Testis (tissue), 5 donors: Measurements from ENCODE around the gene SPATA7. TPM values are rescaled to one million over a fixed set of nuclear protein-coding genes. Genes with fewer than 3 reads are reported as not detected.

ENCODE experiments used
- DNase-seq: peaks from one replicate; pipeline ENCODE4 v3.0.0-alpha.2; 2019
- H3K27ac ChIP-seq, 2 donors: fragments of 200-600 bp; sonication (generic); one replicate each; pipeline ENCODE4 v1.5.1; 2019
- H3K27me3 ChIP-seq: fragments of 200-600 bp; sonication (generic); one replicate; pipeline ENCODE4 v1.5.1; 2019
- H3K36me3 ChIP-seq: fragments of 200-600 bp; sonication (generic); one replicate; pipeline ENCODE4 v1.5.1; 2017; ENCODE audit warnings: low read depth; ENCODE audit errors: missing control alignments
- H3K4me1 ChIP-seq: fragments of 200-600 bp; sonication (generic); one replicate; pipeline ENCODE4 v1.5.1; 2019
- H3K4me3 ChIP-seq, 2 donors: fragments of 200-600 bp; sonication (generic); one replicate each; pipeline ENCODE4 v1.5.1; 2017 to 2019
- H3K9me3 ChIP-seq: fragments of 200-600 bp; sonication (generic); one replicate; pipeline ENCODE4 v1.5.1; 2017
- CTCF ChIP-seq, 3 experiments: fragments of 450-650 bp in 2 of 3; fragments of 200-600 bp in 1 of 3; sonication (generic) in 1 of 3; IDR thresholded peaks; one replicate each; pipeline ENCODE4 v1.5.1; 2016 to 2019; ENCODE audit warnings: antibody characterized with exemption in 3 of 3, mild to moderate bottlenecking in 2 of 3, moderate library complexity in 1 of 3
- POLR2A ChIP-seq: fragments of 450-650 bp; IDR thresholded peaks from one replicate; pipeline ENCODE4 v1.6.1; 2017; ENCODE audit warnings: antibody characterized with exemption, mild to moderate bottlenecking, moderate library complexity
- WGBS, 2 donors: methylation state at CpG; one replicate each; pipeline ENCODE4 v1.1.5; 2018; 5-methylcytosine and 5-hydroxymethylcytosine counted together
- intact Hi-C: fragments of 100-400 bp; cut with DNase I; formaldehyde crosslinking; loops from one replicate; pipeline ENCODE4 v1.15.1; 2023; ENCODE audit warnings: low total_unique reads
- long read RNA-seq, 2 donors: transcript quantifications; one replicate each; lab custom pipeline, GENCODE V29; 2026
- polyA plus RNA-seq: library from polyadenylated mRNA; stranded (reverse); fragments of 350-450 nt; fragmentation: Illumina TruSeq; extraction: RNeasy Lipid Tissue Mini Kit (QIAGEN cat#74804); gene quantifications from one replicate; pipeline ENCODE4 v1.2.3, GENCODE V29; 2014; ENCODE audit warnings: low read depth, low replicate concordance; ENCODE audit not compliant: insufficient read depth
- total RNA-seq, 2 donors: library from RNA; depleted of rRNA; stranded (reverse); fragments of >200 nt; gene quantifications; one replicate each; pipeline ENCODE4 v1.2.3, GENCODE V29; 2016

SPATA7 gene, protein sequence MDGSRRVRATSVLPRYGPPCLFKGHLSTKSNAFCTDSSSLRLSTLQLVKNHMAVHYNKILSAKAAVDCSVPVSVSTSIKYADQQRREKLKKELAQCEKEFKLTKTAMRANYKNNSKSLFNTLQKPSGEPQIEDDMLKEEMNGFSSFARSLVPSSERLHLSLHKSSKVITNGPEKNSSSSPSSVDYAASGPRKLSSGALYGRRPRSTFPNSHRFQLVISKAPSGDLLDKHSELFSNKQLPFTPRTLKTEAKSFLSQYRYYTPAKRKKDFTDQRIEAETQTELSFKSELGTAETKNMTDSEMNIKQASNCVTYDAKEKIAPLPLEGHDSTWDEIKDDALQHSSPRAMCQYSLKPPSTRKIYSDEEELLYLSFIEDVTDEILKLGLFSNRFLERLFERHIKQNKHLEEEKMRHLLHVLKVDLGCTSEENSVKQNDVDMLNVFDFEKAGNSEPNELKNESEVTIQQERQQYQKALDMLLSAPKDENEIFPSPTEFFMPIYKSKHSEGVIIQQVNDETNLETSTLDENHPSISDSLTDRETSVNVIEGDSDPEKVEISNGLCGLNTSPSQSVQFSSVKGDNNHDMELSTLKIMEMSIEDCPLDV
- total RNA-seq = 100 to 1,000 TPM in 1 of 2 donors, 10 to 100 TPM in 1; 54.8 to 113 TPM
- polyA plus RNA-seq = 87.3 TPM
- long read RNA-seq, donor 1, partial matches to known transcripts = 0 of 6 reads
- long read RNA-seq, donor 1, other reads (novel, unspliced or antisense) = 0 of 6 reads
- long read RNA-seq, donor 2 = 0 reads

- intact Hi-C loops = loop anchor here (10.0 kb wide), 1 partner anchor 169 kb away; the partner anchor contains the start of gene PTPN21
- H3K36me3 ChIP-seq = no peaks in the 10 kb centered on the region
- TF ChIP-seq POLR2A (peak; percentile 23), CTCF (IDR thresholded peaks at IDR 0.05) (peak in 1 of 3 experiments; percentile 26)
These were observed at the start of gene SPATA7 for GRCh38 chr14:88385212-88386101. Gene SPATA7, plus strand, starts transcription at chr14:88385657. Its CDS starts 162 bp downstream, at chr14:88385819.

GRCh38 chr14:88340357-88340756 lies 45.1 kb upstream of the SPATA7 start:
- intact Hi-C loops = no loop called here
- Histone ChIP-seq H3K36me3 (no peaks in the 10 kb centered on the region), H3K4me3 (no peak overlapping the region), H3K27ac (no peak overlapping the region), H3K27me3 (no peaks in the 10 kb centered on the region), H3K4me1 (no peaks in the 10 kb centered on the region), H3K9me3 (no peaks in the 10 kb centered on the region)
- TF ChIP-seq CTCF (IDR thresholded peaks at IDR 0.05) = no peak
- no peak for TF ChIP-seq POLR2A
- DNase-seq = no peak

More at GRCh38 chr14:88385212-88386101, at the start of gene SPATA7:
- H3K9me3 ChIP-seq = no peaks in the 10 kb centered on the region
- 0 to 1% methylated on average over 17 to 46 of the region's 50 CpGs for WGBS, 2 donors
- peak within 1 kb of the TSS; percentile 75 to 79 for H3K4me3 ChIP-seq
- peak within 1 kb of the TSS; percentile 81 to 87 for H3K27ac ChIP-seq
- peak; percentile 99 for DNase-seq
- no peaks in the 10 kb centered on the region for H3K27me3 ChIP-seq
- peaks cover 13% of the 10 kb centered on the region for H3K4me1 ChIP-seq

DNA sequence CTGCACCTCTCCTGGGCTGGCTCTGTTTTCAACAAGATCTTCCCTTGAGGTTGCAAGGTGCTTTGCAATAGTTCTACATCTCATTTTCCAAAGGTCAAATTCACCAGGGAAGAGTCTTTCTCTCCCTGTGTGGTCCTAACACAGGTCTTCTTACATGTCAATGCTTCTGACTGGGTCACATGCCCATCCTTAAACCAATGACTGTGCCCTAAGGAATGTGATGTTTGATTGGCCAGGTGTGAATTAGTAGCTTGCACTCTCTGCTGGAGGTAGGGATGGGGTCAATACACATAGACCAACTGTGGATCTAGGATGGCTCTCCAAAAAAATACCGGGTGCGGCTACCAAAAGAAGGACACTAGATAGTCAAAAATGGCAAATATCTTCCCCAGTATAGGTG lies 42.5 kb upstream of the SPATA7 start:
- Histone ChIP-seq H3K36me3 (no peaks in the 10 kb centered on the region), H3K4me1 (no peaks in the 10 kb centered on the region), H3K9me3 (no peaks in the 10 kb centered on the region), H3K27me3 (no peaks in the 10 kb centered on the region), H3K4me3 (no peak overlapping the region), H3K27ac (no peak overlapping the region)
- intact Hi-C loops = no loop called here
- DNase-seq = no peak
- WGBS, 2 donors = 69 to 100% methylated on average over 2 of the region's 2 CpGs
- TF ChIP-seq POLR2A (no peak), CTCF (IDR thresholded peaks at IDR 0.05) (no peak)

- WGBS, 2 donors = 66 to 75% methylated on average over 5 of the region's 5 CpGs
- H3K4me3 ChIP-seq = no peak overlapping the region
- no peaks in the 10 kb centered on the region for H3K9me3 ChIP-seq
- TF ChIP-seq CTCF (IDR thresholded peaks at IDR 0.05) (no peak), POLR2A (no peak)
- H3K36me3 ChIP-seq = no peaks in the 10 kb centered on the region
- no peaks in the 10 kb centered on the region for H3K27me3 ChIP-seq
- no peak overlapping the region for H3K27ac ChIP-seq
- intact Hi-C loops = no loop called here
- DNase-seq = no peak
- no peaks in the 10 kb centered on the region for H3K4me1 ChIP-seq
These were observed 39.3 kb upstream of the SPATA7 start for GRCh38 chr14:88346048-88346639.
